ENCODE results near the gene PLK3.

GRCh38 chr1:44799770-44800584, at the start of gene PLK3:
- TF ChIP-seq CTCF (IDR thresholded peaks at IDR 0.05): peak; percentile 47 to 96 (median 89)
- TF ChIP-seq POLR2A (IDR thresholded peaks at IDR 0.05): peak; percentile 62
- TF ChIP-seq POLR2AphosphoS5 (IDR thresholded peaks at IDR 0.05): peak; percentile 72 to 86 (median 82)

Measured in breast epithelium (tissue), 3 donors.